Esophagus muscularis mucosa (tissue), 4 donors: ENCODE data around the gene SLC39A11.

Experiments
- CTCF ChIP-seq, 3 experiments: fragments of 200-600 bp in 2 of 3; fragments of 450-650 bp in 1 of 3; sonication (generic) in 2 of 3; IDR thresholded peaks; one replicate each; pipeline ENCODE4 v1.5.1; 2017 to 2019; ENCODE audit warnings: antibody characterized with exemption in 3 of 3, mild to moderate bottlenecking in 2 of 3, moderate library complexity in 1 of 3
- EP300 ChIP-seq: sonication (generic); formaldehyde crosslinking; IDR thresholded peaks from one replicate; pipeline ENCODE4 v1.6.1; 2017; ENCODE audit warnings: antibody characterized with exemption
- POLR2A ChIP-seq: fragments of 450-650 bp; IDR thresholded peaks from one replicate; pipeline ENCODE4 v1.6.1; 2017; ENCODE audit warnings: antibody characterized with exemption, moderate library complexity, mild to moderate bottlenecking, low read depth
- POLR2AphosphoS5 ChIP-seq, 2 donors: sonication (generic); formaldehyde crosslinking; IDR thresholded peaks; one replicate each; pipeline ENCODE4 v1.6.1; 2017; ENCODE audit warnings: antibody characterized with exemption in 2 of 2

DNA sequence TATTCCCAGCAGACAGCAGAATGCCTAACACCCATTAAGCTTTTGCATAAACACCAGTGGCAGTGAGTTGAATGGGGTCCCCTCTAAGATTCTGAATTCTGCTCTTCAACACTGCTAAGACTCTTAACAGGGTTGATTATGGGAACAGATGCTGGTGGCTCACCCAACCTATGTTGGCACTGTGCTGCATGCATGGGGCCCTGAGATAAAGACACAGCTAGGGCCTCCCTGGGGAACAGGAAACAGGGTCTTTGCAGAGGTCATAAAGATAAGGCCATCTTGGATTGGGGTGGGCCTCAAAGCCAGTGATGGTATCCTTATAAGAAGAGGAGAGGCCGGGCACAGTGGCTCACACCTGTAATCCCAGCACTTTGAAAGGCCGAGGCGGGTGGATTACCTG is 190.8 kb downstream of the SLC39A11 start:
- TF ChIP-seq CTCF (IDR thresholded peaks at IDR 0.05) = no peak
- TF ChIP-seq POLR2A = no peak
- TF ChIP-seq POLR2AphosphoS5 (IDR thresholded peaks at IDR 0.05) = no peak
- no peak for TF ChIP-seq EP300
